T-helper 22 cell (primary cell): Measurements from ENCODE around the gene DCHS2.

ENCODE experiments used
- DNase-seq: peaks from one replicate; pipeline ENCODE4 v3.0.0-alpha.2; 2020; ENCODE audit warnings: low read depth

The DCHS2 gene

GRCh38 chr4:154489558-154490233 is 1.9 kb downstream of the DCHS2 start:
- DNase-seq = no peak

GRCh38 chr4:154487145-154487544 is 4.5 kb downstream of the DCHS2 start:
- DNase-seq = no peak

- no peak for DNase-seq
Measured at GRCh38 chr4:154485127-154485773, 6.3 kb downstream of the DCHS2 start.

- DNase-seq = no peak
Measured at GRCh38 chr4:154478547-154478946, 13.1 kb downstream of the DCHS2 start.

GRCh38 chr4:154478128-154478527 is 13.5 kb downstream of the DCHS2 start:
- no peak for DNase-seq

DNA sequence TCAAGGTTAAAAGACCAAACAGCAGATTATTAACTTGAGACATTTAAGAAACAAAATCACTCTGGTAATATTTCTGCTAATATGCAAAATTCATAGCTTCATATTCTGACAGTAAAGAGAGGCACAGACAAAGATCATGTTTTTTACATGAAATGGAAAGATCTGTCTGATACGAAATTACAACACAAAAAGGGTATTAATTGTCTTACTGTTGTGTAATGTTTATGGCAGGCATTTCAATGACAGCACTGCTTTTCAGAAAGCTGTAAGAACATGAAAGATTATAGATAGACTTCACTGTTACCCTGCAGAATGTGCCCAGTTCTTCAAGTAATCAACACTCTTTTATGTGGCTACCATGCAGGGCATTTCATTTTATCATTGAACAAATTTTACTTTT is 15.4 kb downstream of the DCHS2 start:
- no peak for DNase-seq

DNA sequence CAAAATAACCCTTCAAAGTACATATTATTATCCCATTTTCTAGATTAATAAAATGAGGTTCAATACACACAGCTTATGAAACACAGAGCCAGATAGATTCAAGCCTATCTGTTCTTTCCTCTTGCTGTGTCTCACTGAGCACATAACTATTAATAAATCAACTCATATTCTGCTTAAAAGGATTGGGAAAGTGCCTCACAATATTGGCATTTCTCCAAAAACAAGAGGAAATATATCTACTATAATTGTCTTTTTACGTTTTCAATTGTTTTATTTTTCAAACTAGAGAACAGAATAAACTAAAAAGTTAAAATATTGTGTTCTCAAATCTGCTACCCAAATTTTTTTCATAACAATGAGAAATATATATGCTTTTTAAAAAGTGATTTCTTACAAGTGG is 15.8 kb downstream of the DCHS2 start:
- no peak for DNase-seq

GRCh38 chr4:154473497-154473896 is 18.1 kb downstream of the DCHS2 start:
- no peak for DNase-seq

DNA sequence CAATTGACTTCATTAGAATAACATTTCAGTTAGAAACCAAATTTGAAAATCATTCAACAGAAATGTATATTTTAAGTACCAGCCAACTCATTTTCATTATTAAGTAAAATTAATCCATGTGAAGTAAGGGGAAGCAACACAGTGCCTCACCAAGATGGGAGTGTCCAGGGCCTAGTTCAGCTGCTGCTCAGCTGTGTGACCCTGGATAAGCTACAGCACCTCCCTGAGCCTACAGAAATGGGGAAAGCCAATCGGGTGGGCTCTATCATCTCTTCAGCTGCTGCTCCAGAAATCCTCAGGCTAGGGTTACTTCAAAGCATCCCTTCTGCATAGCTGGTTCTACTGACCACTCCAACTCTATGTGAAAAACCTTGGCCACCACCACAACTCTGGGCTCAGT is 18.7 kb downstream of the DCHS2 start:
- DNase-seq = no peak

- DNase-seq = no peak
Measured at GRCh38 chr4:154471526-154472331, 19.9 kb downstream of the DCHS2 start.

GRCh38 chr4:154471032-154471431 is 20.6 kb downstream of the DCHS2 start:
- no peak for DNase-seq

- DNase-seq = no peak
Measured at GRCh38 chr4:154467886-154468285, 23.7 kb downstream of the DCHS2 start.

GRCh38 chr4:154466336-154466735 is 25.3 kb downstream of the DCHS2 start:
- DNase-seq = no peak

GRCh38 chr4:154465085-154465484 is 26.5 kb downstream of the DCHS2 start:
- DNase-seq = no peak

GRCh38 chr4:154464654-154465053 is 26.9 kb downstream of the DCHS2 start:
- no peak for DNase-seq

- no peak for DNase-seq
Measured at GRCh38 chr4:154462081-154462810, 29.4 kb downstream of the DCHS2 start.

DNA sequence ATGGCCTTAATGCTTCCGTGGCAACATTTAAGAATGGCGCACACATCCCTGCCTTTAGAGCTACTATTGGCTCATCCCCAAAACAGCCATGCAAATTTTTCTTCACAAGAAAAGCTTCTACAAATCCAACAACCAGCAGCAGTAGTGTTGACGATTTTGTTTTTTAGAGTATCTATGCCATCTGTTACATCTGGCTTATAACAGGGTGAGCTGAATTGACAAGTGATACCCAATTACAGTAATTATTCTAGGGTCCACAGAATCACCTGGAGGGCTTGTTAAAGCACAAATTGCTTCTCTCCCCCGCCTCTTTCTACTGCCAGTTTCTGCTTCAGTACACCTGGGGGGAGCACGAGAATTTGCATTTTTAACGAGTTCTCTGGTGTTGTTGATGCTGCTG is 34.1 kb downstream of the DCHS2 start:
- no peak for DNase-seq

DNA sequence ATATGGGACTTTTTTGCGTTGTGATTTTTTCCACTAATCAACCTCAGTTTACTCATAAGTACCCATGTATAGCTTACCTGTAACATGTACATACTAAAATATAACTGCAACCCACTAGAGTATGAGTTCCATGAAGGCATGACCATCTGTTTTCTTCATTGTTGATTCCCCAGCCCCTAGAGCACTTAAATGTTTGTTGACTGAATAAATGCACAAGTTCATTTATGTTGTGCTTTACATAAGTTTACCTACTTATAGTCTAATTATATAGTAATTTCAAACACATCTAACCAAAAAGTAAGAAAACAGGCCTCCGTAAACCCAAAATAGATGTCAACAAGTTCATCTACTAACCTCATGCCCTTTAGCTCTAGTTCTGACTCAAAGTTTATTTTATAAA is 34.7 kb downstream of the DCHS2 start:
- DNase-seq = no peak

GRCh38 chr4:154456240-154456639 is 35.4 kb downstream of the DCHS2 start:
- DNase-seq = no peak

DNA sequence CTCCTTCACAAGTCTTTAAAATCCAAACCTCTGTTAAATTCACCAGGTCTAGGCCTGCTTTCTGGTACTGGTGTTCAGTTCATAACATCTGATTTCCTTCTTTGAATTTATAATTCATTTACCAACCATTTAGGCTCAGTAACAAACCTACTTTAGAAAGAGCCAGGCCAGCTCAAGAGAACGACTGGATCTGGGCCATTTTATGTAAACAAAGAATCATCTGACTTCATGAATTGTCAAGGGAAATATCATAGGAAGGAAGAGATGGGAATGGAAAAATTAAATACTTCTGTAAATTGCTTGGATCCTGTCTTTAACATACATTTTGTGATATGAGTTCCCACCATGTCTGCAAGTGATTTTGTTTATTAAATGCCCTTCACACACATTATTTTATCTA is 36.5 kb downstream of the DCHS2 start:
- DNase-seq = no peak

DNA sequence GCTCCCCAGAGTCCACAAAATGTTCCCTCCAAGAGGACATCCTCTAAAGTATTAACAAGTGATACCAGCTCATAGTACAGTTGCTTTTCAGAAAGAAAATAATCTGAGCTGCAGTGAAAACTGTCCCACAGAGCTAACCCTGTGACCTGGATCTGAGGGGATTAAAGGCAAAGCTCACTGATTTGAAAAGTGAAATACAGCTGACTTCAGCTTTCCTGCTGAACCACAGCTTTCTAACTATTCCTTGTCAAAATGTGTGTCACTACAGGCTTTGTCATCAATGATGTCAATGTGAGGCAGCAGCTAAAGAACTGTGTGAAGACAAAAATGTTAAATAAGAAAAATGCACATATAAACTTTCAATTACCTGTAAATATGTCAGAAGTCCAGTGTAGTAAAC is 36.9 kb downstream of the DCHS2 start:
- no peak for DNase-seq

- no peak for DNase-seq
Measured at GRCh38 chr4:154452798-154453346, 38.7 kb downstream of the DCHS2 start.
